ENCODE measurements around the gene CXorf65.

- TF ChIP-seq CTCF (IDR thresholded peaks at IDR 0.05; ENCODE audit: low read length), result no peak
- TF ChIP-seq EZH2 (optimal IDR thresholded peaks at IDR 0.05; ENCODE audit: low read depth, low read length), result no peak
These were observed 21.8 kb upstream of the CXorf65 start for GRCh38 chrX:71128166-71128833.

All from MM.1S (cell line).